ENCODE measurements around the gene TUBA1A. TPM values are rescaled to one million over a fixed set of nuclear protein-coding genes. Genes with fewer than 3 reads are reported as not detected.

TUBA1A gene
- total RNA-seq, 1 donor from 2014 or later = 1,211 TPM

GRCh38 chr12:49190974-49191373 is 2.1 kb upstream of the TUBA1A start:
- H3K79me2 ChIP-seq (ENCODE audit: low read depth) = peaks cover 29% of the 10 kb centered on the region
- TF ChIP-seq EZH2 (IDR thresholded peaks at IDR 0.05) = no peak
- no peak for TF ChIP-seq EZH2phosphoT487 (IDR thresholded peaks at IDR 0.05)
- no peak for TF ChIP-seq CTCF (IDR thresholded peaks at IDR 0.05)
- no peak overlapping the region for H3K4me3 ChIP-seq

GRCh38 chr12:49189731-49190716 is 1.1 kb upstream of the TUBA1A start:
- peak overlapping the region; percentile 96 for H3K4me3 ChIP-seq
- TF ChIP-seq EZH2 (IDR thresholded peaks at IDR 0.05) = no peak
- TF ChIP-seq EZH2phosphoT487 (IDR thresholded peaks at IDR 0.05) = no peak
- no peak for TF ChIP-seq CTCF (IDR thresholded peaks at IDR 0.05)
- peaks cover 26% of the 10 kb centered on the region for H3K4me1 ChIP-seq
- Mint-ChIP-seq H3K4me1 (peaks cover 45% of the 10 kb centered on the region), H3K27me3 (ENCODE audit: insufficient read depth, low read depth) (peaks cover 16% of the 10 kb centered on the region), H3K27ac (peak overlapping the region; percentile 54), H3K4me3 (peak overlapping the region; percentile 99), H3K9me3 (peaks cover 3% of the 10 kb centered on the region), H3K36me3 (peaks cover 17% of the 10 kb centered on the region)
- no peaks in the 10 kb centered on the region for H3K9me3 ChIP-seq (ENCODE audit: low read depth)
- no peaks in the 10 kb centered on the region for H3K27me3 ChIP-seq
- no peak overlapping the region for H2AFZ ChIP-seq (replicated peaks)
- no peak overlapping the region for H3K9ac ChIP-seq
- peak overlapping the region; percentile 39 for H3K4me2 ChIP-seq
- H3K27ac ChIP-seq = peak overlapping the region; percentile 43
- H4K20me1 ChIP-seq (ENCODE audit: low read depth) = peaks cover 32% of the 10 kb centered on the region
- peaks cover 11% of the 10 kb centered on the region for H3K36me3 ChIP-seq
- H3K79me2 ChIP-seq (ENCODE audit: low read depth) = peaks cover 32% of the 10 kb centered on the region
- peaks cover 32% of the 10 kb centered on the region for H3F3A ChIP-seq (ENCODE audit: low read depth)
- DNase-seq (ENCODE audit: low spot score) = peak; percentile 68

More at GRCh38 chr12:49190974-49191373, 2.1 kb upstream of the TUBA1A start:
- Histone ChIP-seq H2AFZ (replicated peaks) (no peak overlapping the region), H3K27ac (no peak overlapping the region), H3K9me3 (ENCODE audit: low read depth) (no peaks in the 10 kb centered on the region), H3K4me1 (peaks cover 30% of the 10 kb centered on the region), H3K4me2 (peak overlapping the region; percentile 39), H3K36me3 (peaks cover 8% of the 10 kb centered on the region), H4K20me1 (ENCODE audit: low read depth) (peaks cover 26% of the 10 kb centered on the region), H3F3A (ENCODE audit: low read depth) (peaks cover 36% of the 10 kb centered on the region), H3K9ac (no peak overlapping the region), H3K27me3 (no peaks in the 10 kb centered on the region)
- DNase-seq (ENCODE audit: low spot score) = no peak
- H3K9me3 Mint-ChIP-seq = peaks cover 3% of the 10 kb centered on the region
- H3K27ac Mint-ChIP-seq = no peak overlapping the region
- H3K4me1 Mint-ChIP-seq = peaks cover 47% of the 10 kb centered on the region
- peaks cover 16% of the 10 kb centered on the region for H3K27me3 Mint-ChIP-seq (ENCODE audit: insufficient read depth, low read depth)
- peaks cover 9% of the 10 kb centered on the region for H3K36me3 Mint-ChIP-seq
- H3K4me3 Mint-ChIP-seq = no peak overlapping the region

GRCh38 chr12:49188201-49188915 is 522 bp downstream of the TUBA1A start:
- Histone ChIP-seq H3K79me2 (ENCODE audit: low read depth) (peaks cover 32% of the 10 kb centered on the region), H3K4me1 (peaks cover 26% of the 10 kb centered on the region), H3K27me3 (no peaks in the 10 kb centered on the region), H3K9me3 (ENCODE audit: low read depth) (no peaks in the 10 kb centered on the region), H2AFZ (replicated peaks) (peak overlapping the region; percentile 4), H3F3A (ENCODE audit: low read depth) (peaks cover 48% of the 10 kb centered on the region), H4K20me1 (ENCODE audit: low read depth) (peaks cover 47% of the 10 kb centered on the region), H3K27ac (peak overlapping the region; percentile 93), H3K9ac (peak overlapping the region; percentile 79), H3K4me3 (peak overlapping the region; percentile 96), H3K4me2 (peak overlapping the region; percentile 97), H3K36me3 (peaks cover 11% of the 10 kb centered on the region)
- TF ChIP-seq EZH2 (IDR thresholded peaks at IDR 0.05) = no peak
- no peak for TF ChIP-seq EZH2phosphoT487 (IDR thresholded peaks at IDR 0.05)
- no peak for TF ChIP-seq CTCF (IDR thresholded peaks at IDR 0.05)
- DNase-seq (ENCODE audit: low spot score) = peak; percentile 74
- Mint-ChIP-seq H3K4me3 (peak overlapping the region; percentile 99), H3K36me3 (peaks cover 29% of the 10 kb centered on the region), H3K27ac (peak overlapping the region; percentile 100), H3K27me3 (ENCODE audit: insufficient read depth, low read depth) (peaks cover 16% of the 10 kb centered on the region), H3K4me1 (peaks cover 54% of the 10 kb centered on the region), H3K9me3 (peaks cover 3% of the 10 kb centered on the region)

Data from neural progenitor cell (in vitro differentiated cells).